Right atrium auricular region (tissue), 2 donors: ENCODE results near the gene VASH1. TPM values are rescaled to one million over a fixed set of nuclear protein-coding genes. Genes with fewer than 3 reads are reported as not detected.

ENCODE experiments used
- DNase-seq: peaks from one replicate; pipeline ENCODE4 v3.0.0-alpha.2; 2019; ENCODE audit warnings: low spot score
- H3K27ac ChIP-seq, 2 donors: fragments of 200-600 bp; sonication (generic); 1 replicate in 1 of 2; 2 replicates in 1 of 2; pipeline ENCODE4 v1.5.1; 2016 to 2019
- H3K27me3 ChIP-seq, 2 donors: fragments of 200-600 bp; sonication (generic); one replicate each; pipeline versions ENCODE4 v1.5.1 to v1.6.0; 2017 to 2019
- H3K36me3 ChIP-seq: fragments of 200-600 bp; sonication (generic); one replicate; pipeline ENCODE4 v1.5.1; 2016
- H3K4me1 ChIP-seq, 2 donors: fragments of 200-600 bp; sonication (generic); one replicate each; pipeline versions ENCODE4 v1.5.1 to v1.6.0; 2017 to 2019
- H3K4me3 ChIP-seq, 2 donors: fragments of 200-600 bp; sonication (generic); 1 replicate in 1 of 2; 2 replicates in 1 of 2; pipeline ENCODE4 v1.5.1; 2017 to 2019; ENCODE audit warnings: mild to moderate bottlenecking in 1 of 2, moderate library complexity in 1 of 2
- H3K9me3 ChIP-seq, 2 donors: fragments of 200-600 bp; sonication (generic); one replicate each; pipeline ENCODE4 v1.5.1; 2019
- total RNA-seq, 2 donors: library from RNA; depleted of rRNA; stranded (reverse); fragments of >200 nt; gene quantifications; one replicate each; pipeline ENCODE4 v1.1.0, GENCODE V29; 2016
- TF ChIP-seq, protein P1 (sequence below), 2 donors: fragments of 200-600 bp; sonication (generic); IDR thresholded peaks; one replicate each; pipeline ENCODE4 v1.5.1; 2019; ENCODE audit warnings: antibody characterized with exemption in 2 of 2

The VASH1 gene
- total RNA-seq, 2 donors from 2014 or later, result 14.3 to 26.1 TPM

DNA sequence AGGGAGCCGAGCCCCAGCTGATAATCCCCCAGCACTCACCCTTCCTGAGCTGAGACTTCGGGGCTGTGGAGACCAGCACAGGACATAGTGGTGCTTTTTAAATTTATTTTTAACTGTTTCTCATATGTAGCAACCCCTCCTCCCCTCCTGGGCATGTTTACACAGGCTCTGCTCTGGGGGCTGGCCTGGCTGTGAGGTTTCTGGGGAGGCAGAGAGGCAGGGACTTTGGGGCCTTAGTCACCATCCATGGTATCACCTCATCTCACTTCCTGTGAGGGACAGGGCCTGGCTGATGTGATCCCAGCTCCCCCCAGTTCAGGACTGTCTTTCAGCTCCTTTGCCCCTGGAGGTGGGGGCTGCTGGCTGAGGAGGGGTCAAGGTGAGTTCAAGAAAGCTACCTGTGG lies 20.4 kb downstream of the VASH1 start:
- Histone ChIP-seq H3K4me3 (no peak overlapping the region), H3K27me3 (no peaks in the 10 kb centered on the region), H3K27ac (peak overlapping the region; percentile 65 to 77), H3K9me3 (no peaks in the 10 kb centered on the region), H3K4me1 (peaks cover 0 to 84% of the 10 kb centered on the region in 2 donors), H3K36me3 (peaks cover 39% of the 10 kb centered on the region)
- no peak for DNase-seq
- TF ChIP-seq, protein P1, sequence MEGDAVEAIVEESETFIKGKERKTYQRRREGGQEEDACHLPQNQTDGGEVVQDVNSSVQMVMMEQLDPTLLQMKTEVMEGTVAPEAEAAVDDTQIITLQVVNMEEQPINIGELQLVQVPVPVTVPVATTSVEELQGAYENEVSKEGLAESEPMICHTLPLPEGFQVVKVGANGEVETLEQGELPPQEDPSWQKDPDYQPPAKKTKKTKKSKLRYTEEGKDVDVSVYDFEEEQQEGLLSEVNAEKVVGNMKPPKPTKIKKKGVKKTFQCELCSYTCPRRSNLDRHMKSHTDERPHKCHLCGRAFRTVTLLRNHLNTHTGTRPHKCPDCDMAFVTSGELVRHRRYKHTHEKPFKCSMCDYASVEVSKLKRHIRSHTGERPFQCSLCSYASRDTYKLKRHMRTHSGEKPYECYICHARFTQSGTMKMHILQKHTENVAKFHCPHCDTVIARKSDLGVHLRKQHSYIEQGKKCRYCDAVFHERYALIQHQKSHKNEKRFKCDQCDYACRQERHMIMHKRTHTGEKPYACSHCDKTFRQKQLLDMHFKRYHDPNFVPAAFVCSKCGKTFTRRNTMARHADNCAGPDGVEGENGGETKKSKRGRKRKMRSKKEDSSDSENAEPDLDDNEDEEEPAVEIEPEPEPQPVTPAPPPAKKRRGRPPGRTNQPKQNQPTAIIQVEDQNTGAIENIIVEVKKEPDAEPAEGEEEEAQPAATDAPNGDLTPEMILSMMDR (IDR thresholded peaks at IDR 0.05), result no peak

GRCh38 chr14:76782115-76782884 lies 21.0 kb downstream of the VASH1 start:
- DNase-seq, result peak; percentile 59
- Histone ChIP-seq H3K36me3 (peaks cover 46% of the 10 kb centered on the region), H3K27ac (peak overlapping the region; percentile 65 to 77), H3K4me3 (no peak overlapping the region), H3K4me1 (peaks cover 0 to 79% of the 10 kb centered on the region in 2 donors), H3K27me3 (no peaks in the 10 kb centered on the region), H3K9me3 (no peaks in the 10 kb centered on the region)
- TF ChIP-seq, protein P1 (IDR thresholded peaks at IDR 0.05), result no peak

GRCh38 chr14:76782885-76783566 lies 21.8 kb downstream of the VASH1 start:
- H3K27ac ChIP-seq, result peak overlapping the region; percentile 65 to 77
- H3K4me1 ChIP-seq, result peaks cover 0 to 72% of the 10 kb centered on the region in 2 donors
- TF ChIP-seq, protein P1 (IDR thresholded peaks at IDR 0.05), result no peak
- peaks cover 48% of the 10 kb centered on the region for H3K36me3 ChIP-seq
- H3K4me3 ChIP-seq, result no peak overlapping the region
- no peaks in the 10 kb centered on the region for H3K27me3 ChIP-seq
- peak; percentile 61 for DNase-seq
- H3K9me3 ChIP-seq, result no peaks in the 10 kb centered on the region

- Histone ChIP-seq H3K4me1 (peaks cover 0 to 63% of the 10 kb centered on the region in 2 donors), H3K27me3 (no peaks in the 10 kb centered on the region), H3K4me3 (no peak overlapping the region), H3K36me3 (peaks cover 53% of the 10 kb centered on the region), H3K9me3 (no peaks in the 10 kb centered on the region), H3K27ac (peak overlapping the region; percentile 19 to 77)
- TF ChIP-seq, protein P1 (IDR thresholded peaks at IDR 0.05), result no peak
- DNase-seq, result peak; percentile 59
Observed at GRCh38 chr14:76784266-76784874, 23.1 kb downstream of the VASH1 start.

DNA sequence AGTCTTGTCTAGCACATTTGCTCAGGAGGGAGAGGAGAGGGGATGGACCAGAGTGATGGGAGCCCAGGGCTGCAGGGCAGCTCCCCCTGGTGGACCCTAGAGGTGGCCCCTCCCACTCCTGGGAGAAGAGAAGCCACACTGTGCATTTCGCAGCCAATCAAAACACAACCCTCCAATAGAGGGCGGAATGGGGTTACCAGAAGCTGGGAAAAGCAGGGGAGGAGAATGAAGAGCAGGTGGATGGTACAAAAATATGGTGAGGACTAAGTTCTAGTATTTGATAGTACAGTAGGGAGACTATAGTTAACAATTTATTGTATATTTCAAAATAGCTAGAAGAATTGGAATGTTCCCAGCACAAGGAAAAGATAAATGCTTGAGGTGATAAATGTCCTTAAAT lies 23.6 kb downstream of the VASH1 start:
- Histone ChIP-seq H3K4me1 (peaks cover 0 to 58% of the 10 kb centered on the region in 2 donors), H3K9me3 (no peaks in the 10 kb centered on the region), H3K36me3 (peaks cover 53% of the 10 kb centered on the region), H3K4me3 (no peak overlapping the region), H3K27ac (peak overlapping the region; percentile 19 to 77), H3K27me3 (no peaks in the 10 kb centered on the region)
- DNase-seq, result peak; percentile 91
- TF ChIP-seq, protein P1 (IDR thresholded peaks at IDR 0.05), result peak; percentile 81 to 96
